K562 (cell line): ENCODE data around the gene OGN. TPM values are rescaled to one million over a fixed set of nuclear protein-coding genes. Genes with fewer than 3 reads are reported as not detected.

Experiments used
- ATAC-seq: fragments of 200-7000 bp; cut with Tn5 transposase; 3 replicates; pipeline ENCODE4 v1.9.1; 2020; ENCODE audit warnings: moderate library complexity
- BruUV-seq: library from RNA; stranded (reverse); fragments of 400-500 nt; replicated peaks from 2 replicates; lab custom pipeline; 2021; lab: Mats Ljungman, UMichigan
- CTCF ChIA-PET: fragments of 300-600 bp; formaldehyde crosslinking; extraction: SDS; loops from one replicate; lab custom pipeline; 2021; ENCODE audit warnings: low intra/inter-chr PET ratio; lab: Yijun Ruan, JAX
- POLR2A ChIA-PET: fragments of 300-600, 350-650 bp; sonication (Branson Sonifier 250); formaldehyde crosslinking; extraction: SDS; loops from one replicate; lab custom pipeline; 2021; ENCODE audit warnings: antibody characterized with exemption, inconsistent platforms; lab: Yijun Ruan, JAX
- DNase-seq, 4 experiments: peaks; one replicate each; pipeline versions ENCODE4 v3.0.0 to v3.0.0-alpha.2; 2011 to 2018; ENCODE audit warnings: low spot score in 3 of 4, mixed read lengths in 3 of 4; ENCODE audit errors: extremely low read depth in 1 of 4
- FAIRE-seq: peaks from 2 replicates; lab custom pipeline; 2011; peaks lifted over from hg19 to GRCh38; lab: Jason Lieb, UNC
- H2AFZ ChIP-seq: 2 replicates; pipeline ENCODE4 v1.6.0; 2011; ENCODE audit warnings: low read depth, low read length, control low read depth, inconsistent platforms
- H3K27ac ChIP-seq: fragments of 200-600 bp; 3 replicates; pipeline ENCODE4 v1.8.0; 2011; ENCODE audit warnings: low read depth, mild to moderate bottlenecking, control low read depth, inconsistent platforms, low read length, moderate library complexity, mixed read lengths; ENCODE audit errors: extremely low read depth
- H3K27me3 ChIP-seq, 2 experiments: fragments of 300-600 bp in 1 of 2; 2 replicates in 1 of 2; 3 replicates in 1 of 2; pipeline versions ENCODE4 v1.6.0 to v1.8.0; 2011; ENCODE audit warnings: inconsistent platforms in 2 of 2, low read length in 2 of 2, mild to moderate bottlenecking in 1 of 2, mixed read lengths in 1 of 2, moderate library complexity in 1 of 2; ENCODE audit not compliant: control insufficient read depth in 2 of 2, insufficient read depth in 2 of 2
- H3K36me3 ChIP-seq: fragments of 300-600 bp; 3 replicates; pipeline ENCODE4 v1.8.0; 2011; ENCODE audit warnings: mild to moderate bottlenecking, low read length, inconsistent platforms; ENCODE audit not compliant: control insufficient read depth, insufficient read depth
- H3K4me1 ChIP-seq, 2 experiments: fragments of 200-600 bp in 1 of 2; replicated peaks in 1 of 2; 2 replicates in 1 of 2; 3 replicates in 1 of 2; pipeline versions ENCODE4 v1.5.1 to v1.8.0; 2011; ENCODE audit warnings: inconsistent platforms in 2 of 2, low read length in 2 of 2, mild to moderate bottlenecking in 1 of 2, mixed read lengths in 1 of 2, moderate library complexity in 1 of 2; ENCODE audit not compliant: control insufficient read depth in 2 of 2, insufficient read depth in 2 of 2
- H3K4me2 ChIP-seq: 2 replicates; pipeline ENCODE4 v1.6.1; 2011; ENCODE audit warnings: low read length, control low read depth, inconsistent platforms, mixed read lengths; ENCODE audit not compliant: insufficient read depth
- H3K4me3 ChIP-seq: fragments of 200-600 bp; sonication (generic), shearing (Covaris generic); 2 replicates; pipeline ENCODE4 v1.5.1; 2016; ENCODE audit warnings: control low read depth, inconsistent platforms
- H3K79me2 ChIP-seq: fragments of 200-600 bp; 3 replicates; pipeline ENCODE4 v1.8.0; 2011; ENCODE audit warnings: low read length, inconsistent platforms; ENCODE audit not compliant: control insufficient read depth, insufficient read depth
- H3K9ac ChIP-seq, 2 experiments: 2 replicates each; pipeline versions ENCODE4 v1.6.0 to v1.6.1; 2011; ENCODE audit warnings: low read depth in 2 of 2, low read length in 2 of 2, control low read depth in 1 of 2, inconsistent platforms in 1 of 2, mild to moderate bottlenecking in 1 of 2, mixed read lengths in 1 of 2; ENCODE audit not compliant: insufficient read depth in 1 of 2
- H3K9me1 ChIP-seq: one replicate; pipeline ENCODE4 v1.6.0; 2011; ENCODE audit warnings: inconsistent platforms, mild to moderate bottlenecking, low read length, moderate library complexity; ENCODE audit not compliant: control insufficient read depth, insufficient read depth
- H3K9me3 ChIP-seq: replicated peaks from 2 replicates; pipeline ENCODE4 v1.5.1; 2011; ENCODE audit warnings: low read depth, low read length, inconsistent platforms; ENCODE audit not compliant: control insufficient read depth, insufficient read depth
- H4K20me1 ChIP-seq: replicated peaks from 2 replicates; pipeline ENCODE4 v1.6.1; 2011; ENCODE audit warnings: low read length, inconsistent platforms, mixed read lengths; ENCODE audit not compliant: control insufficient read depth, insufficient read depth
- MBD2 ChIP-seq: sonication (generic); IDR thresholded peaks from 2 replicates; pipeline ENCODE4 v1.6.1; 2016; ENCODE audit warnings: low read depth, borderline replicate concordance
- ZNF384 ChIP-seq: IDR thresholded peaks from 2 replicates; pipeline ENCODE4 v1.6.1; 2012; ENCODE audit warnings: low read depth, low read length, improper control_type of control experiment
- WGBS: fragments of 100-300 bp; shearing (Covaris generic); methylation state at CpG from one replicate; pipeline ENCODE4 v1.1.6; 2016; ENCODE audit warnings: low coverage, mixed read lengths; ENCODE audit not compliant: insufficient coverage; ENCODE audit errors: missing lambda C conversion rate; 5-methylcytosine and 5-hydroxymethylcytosine counted together
- in situ Hi-C: fragments of 300-500 bp; cut with MboI; formaldehyde crosslinking; loops from 4 replicates; pipeline ENCODE4 v1.15.0; 2018; ENCODE audit warnings: inconsistent platforms, mixed read lengths
- intact Hi-C: fragments of 100-400 bp; cut with micrococcal nuclease; formaldehyde crosslinking; loops from 2 replicates; pipeline ENCODE4 v1.14.2; 2022
- polyA plus RNA-seq, 8 experiments: library from polyadenylated mRNA; depleted of rRNA in 4 of 8; stranded (reverse) in 5 of 8; unstranded in 3 of 8; fragments of >200 nt; fragmentation: Nextera tagmentation in 2 of 8; fragmentation: Illumina TruSeq in 1 of 8; extraction: Ambion mirVana in 2 of 8; extraction: Trizol in 1 of 8; gene quantifications; 2 replicates each; pipeline versions ENCODE4 v1.2.1 to v1.2.3, GENCODE V29; 2011 to 2014; ENCODE audit warnings: inconsistent platforms in 1 of 8, missing spikeins in 1 of 8
- total RNA-seq, 7 experiments: library from RNA; depleted of rRNA in 6 of 7; stranded (reverse); fragments of >200 nt in 6 of 7; fragmentation: Illumina TruSeq in 2 of 7; extraction: Trizol in 2 of 7; gene quantifications; 2 replicates each; pipeline versions ENCODE4 v1.2.1 to v1.2.3, GENCODE V29; 2011 to 2021; ENCODE audit warnings: low replicate concordance in 1 of 7

Gene OGN
- total and polyA plus RNA-seq, 9 of the 15 experiments (the other 6 are each of a cell fraction or from before 2014, with no cell fraction given) = 0.07 to 0.17 TPM; not detected in 7

DNA sequence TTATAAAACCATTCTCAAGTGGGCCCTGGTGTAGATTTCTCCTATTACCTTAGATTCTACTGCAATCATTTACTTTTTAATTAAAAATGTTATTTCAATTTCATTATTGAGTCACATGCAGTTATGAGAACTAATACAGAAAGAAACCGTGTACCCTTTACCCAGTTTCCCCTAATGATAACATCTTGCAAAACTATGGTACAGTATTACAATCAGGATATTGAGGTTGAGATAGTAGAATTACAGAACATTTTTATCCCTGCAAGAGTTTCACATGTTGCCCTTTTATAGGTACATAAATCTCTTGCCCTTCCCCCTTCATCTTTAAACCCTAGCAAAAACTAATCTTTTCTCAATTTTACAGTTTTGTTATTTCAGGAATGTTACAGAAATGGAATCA lies 30.9 kb upstream of the OGN start:
- Histone ChIP-seq H3K27me3 (no peaks in the 10 kb centered on the region), H3K36me3 (no peaks in the 10 kb centered on the region), H2AFZ (no peak overlapping the region), H4K20me1 (no peaks in the 10 kb centered on the region), H3K9ac (no peak overlapping the region), H3K4me2 (no peak overlapping the region), H3K9me3 (no peaks in the 10 kb centered on the region), H3K4me3 (no peak overlapping the region), H3K9me1 (no peaks in the 10 kb centered on the region), H3K27ac (no peak overlapping the region), H3K4me1 (no peaks in the 10 kb centered on the region), H3K79me2 (no peaks in the 10 kb centered on the region)
- no peak for TF ChIP-seq ZNF384
- intact Hi-C loops = loop anchor here (5.0 to 10.0 kb wide), 2 partner anchors 80 to 108 kb away; partner anchors contain the start of genes CENPP and NOL8
- POLR2A ChIA-PET = no interaction called here
- BruUV-seq = no TSS peak
- FAIRE-seq (no peak), DNase-seq (no peak), ATAC-seq (no peak)
- in situ Hi-C loops = loop anchor here (10.0 kb wide), 1 partner anchor 300 kb away; no protein-coding TSS in a partner anchor
- CTCF ChIA-PET = no interaction called here
- WGBS = 31% methylated on average over 1 of the region's 1 CpG

- no peaks in the 10 kb centered on the region for H3K4me1 ChIP-seq
- intact Hi-C loops (loop anchor here (10.0 kb wide), 1 partner anchor 78 kb away; no protein-coding TSS in a partner anchor), in situ Hi-C loops (loop anchor here (10.0 kb wide), 1 partner anchor 298 kb away; no protein-coding TSS in a partner anchor)
- H3K79me2 ChIP-seq = no peaks in the 10 kb centered on the region
- no peak for ATAC-seq
- no peak for DNase-seq
- ChIA-PET POLR2A (no interaction called here), CTCF (no interaction called here)
- WGBS = 83% methylated on average over 5 of the region's 5 CpGs
- H2AFZ ChIP-seq = no peak overlapping the region
- no peaks in the 10 kb centered on the region for H3K9me3 ChIP-seq
- FAIRE-seq = no peak
- no TSS peak for BruUV-seq
- no peaks in the 10 kb centered on the region for H4K20me1 ChIP-seq
- H3K27me3 ChIP-seq = no peaks in the 10 kb centered on the region
- H3K4me2 ChIP-seq = no peak overlapping the region
- H3K4me3 ChIP-seq = no peak overlapping the region
- H3K9ac ChIP-seq = no peak overlapping the region
- no peak overlapping the region for H3K27ac ChIP-seq
- no peak for TF ChIP-seq MBD2
- TF ChIP-seq, all 486 proteins: peak for 0
- H3K9me1 ChIP-seq = no peaks in the 10 kb centered on the region
- no peaks in the 10 kb centered on the region for H3K36me3 ChIP-seq
These were observed 28.7 kb upstream of the OGN start for GRCh38 chr9:92432972-92433548.
